Motor neuron (in vitro differentiated cells): Measurements from ENCODE around the gene KLHL18. TPM values are rescaled to one million over a fixed set of nuclear protein-coding genes. Genes with fewer than 3 reads are reported as not detected.
"Not testable (repeated sequence)": the region's sequence is repeated elsewhere in the genome, so short reads cannot be mapped to it uniquely, and the experiment has no call there.

Source experiments
- ATAC-seq, 8 experiments: fragments of 200-7000 bp; cut with Tn5 transposase; replicated peaks in 6 of 8; 2 replicates each; pipeline ENCODE4 v1.8.0; 2021; ENCODE audit warnings: mild to moderate bottlenecking in 8 of 8, moderate library complexity in 8 of 8
- H3K27ac ChIP-seq, 2 donors: fragments of 250-450 bp; sonication (Bioruptor Pico); 2 replicates each; pipeline ENCODE4 v1.9.0; 2021; ENCODE audit warnings: antibody characterized with exemption in 2 of 2, mild to moderate bottlenecking in 2 of 2, moderate library complexity in 1 of 2
- H3K4me1 ChIP-seq, 2 donors: fragments of 250-450 bp; sonication (Bioruptor Pico); replicated peaks in 1 of 2; 2 replicates each; pipeline ENCODE4 v1.6.1; 2021; ENCODE audit warnings: antibody characterized with exemption in 2 of 2, mild to moderate bottlenecking in 2 of 2, moderate library complexity in 1 of 2
- H3K4me3 ChIP-seq, 5 donors: fragments of 250-450 bp; sonication (Bioruptor Pico); 2 replicates each; pipeline ENCODE4 v1.9.0; 2021; ENCODE audit warnings: antibody characterized with exemption in 5 of 5, mild to moderate bottlenecking in 5 of 5, moderate library complexity in 4 of 5
- WGBS, 10 experiments: fragments of 450-650 bp; shearing (Covaris generic); methylation state at CpG; one replicate each; pipeline ENCODE4 v1.0.0; 2022; 5-methylcytosine and 5-hydroxymethylcytosine counted together
- in situ Hi-C, 9 experiments: fragments of 400-800 bp; cut with MboI; loops; one replicate each; pipeline ENCODE4 v1.15.0; 2021; ENCODE audit warnings: low sequenced_read_pairs in 9 of 9, low pct_unique_long_range_greater_than_20kb in 2 of 9; ENCODE audit not compliant: unreplicated experiment in 9 of 9
- total RNA-seq, 8 experiments: library from RNA; unstranded; fragments of 300-600 nt; gene quantifications; 2 replicates each; pipeline versions ENCODE4 v1.2.3 to v1.2.4, GENCODE V29; 2022

The KLHL18 gene
- total RNA-seq, 8 experiments from 2014 or later, result 13.9 to 30.7 (median 18.1) TPM

- no CpG with 5 or more reads among the region's 28 CpGs for WGBS, 10 experiments
- not testable (repeated sequence) for H3K27ac ChIP-seq, H3K4me1 ChIP-seq, H3K4me3 ChIP-seq, ATAC-seq
- in situ Hi-C loops, result loop anchor here in 1 of 9 experiments (25.0 kb wide), 1 partner anchor 597 kb away; the partner anchor contains the start of genes PRSS50 and TMIE
These were observed 26.5 kb downstream of the KLHL18 start for GRCh38 chr3:47309231-47309630.

GRCh38 chr3:47310391-47310790 lies 27.6 kb downstream of the KLHL18 start:
- Histone ChIP-seq H3K27ac (no peak overlapping the region), H3K4me3 (no peak overlapping the region), H3K4me1 (no peaks in the 10 kb centered on the region)
- ATAC-seq, result no peak
- WGBS, 10 experiments, result 89 to 100% (median 96%) methylated on average over 1 to 4 of the region's 4 CpGs
- in situ Hi-C loops, result loop anchor here in 1 of 9 experiments (25.0 kb wide), 1 partner anchor 598 kb away; the partner anchor contains the start of genes PRSS50 and TMIE

GRCh38 chr3:47313341-47314055 lies 30.8 kb downstream of the KLHL18 start:
- ATAC-seq, result no peak
- H3K27ac ChIP-seq, result no peak overlapping the region
- H3K4me1 ChIP-seq, result no peaks in the 10 kb centered on the region
- in situ Hi-C loops, result loop anchor here in 1 of 9 experiments (25.0 kb wide), 1 partner anchor 601 kb away; the partner anchor contains the start of genes PRSS50 and TMIE
- WGBS, 10 experiments, result 80 to 100% (median 100%) methylated on average over 1 of the region's 1 CpG; no CpG with 5 or more reads in 6 of the 10 experiments
- no peak overlapping the region for H3K4me3 ChIP-seq

DNA sequence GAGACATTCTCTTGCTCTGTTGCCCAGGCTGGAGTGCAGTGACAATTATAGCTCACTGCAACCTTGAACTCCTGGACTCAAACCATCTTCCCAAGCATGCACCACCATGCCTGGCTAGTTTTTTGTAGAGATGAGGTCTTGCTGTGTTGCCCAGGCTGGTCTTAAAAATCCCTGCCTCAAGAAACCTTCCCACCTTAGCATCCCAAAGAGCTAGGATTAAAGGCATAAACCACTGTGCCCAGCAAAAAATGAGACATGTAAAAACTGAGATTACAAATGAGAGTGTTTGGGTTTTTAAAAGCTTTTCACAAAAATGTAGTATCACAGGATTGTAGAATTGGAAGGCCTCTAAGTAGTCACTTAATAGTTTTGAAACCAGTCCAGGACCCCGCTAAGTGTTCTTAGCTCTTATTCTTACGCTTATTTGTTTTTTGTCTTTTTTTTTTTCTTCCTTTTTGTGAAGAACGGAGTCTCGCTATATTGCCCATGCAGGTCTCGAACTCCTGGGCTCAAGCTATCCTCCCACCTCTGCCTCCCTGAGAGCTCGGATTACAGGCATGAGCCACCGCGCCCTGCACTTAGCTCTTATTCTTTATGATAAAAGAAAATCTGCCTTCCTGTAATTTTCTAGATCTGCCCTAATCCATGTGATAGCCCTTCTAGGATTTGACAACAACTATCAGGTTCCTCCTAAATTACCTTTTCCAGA lies 31.5 kb downstream of the KLHL18 start:
- in situ Hi-C loops, result loop anchor here in 1 of 9 experiments (25.0 kb wide), 1 partner anchor 602 kb away; the partner anchor contains the start of genes PRSS50 and TMIE
- WGBS, 10 experiments, result 86 to 100% (median 96%) methylated on average over 1 to 8 of the region's 8 CpGs

DNA sequence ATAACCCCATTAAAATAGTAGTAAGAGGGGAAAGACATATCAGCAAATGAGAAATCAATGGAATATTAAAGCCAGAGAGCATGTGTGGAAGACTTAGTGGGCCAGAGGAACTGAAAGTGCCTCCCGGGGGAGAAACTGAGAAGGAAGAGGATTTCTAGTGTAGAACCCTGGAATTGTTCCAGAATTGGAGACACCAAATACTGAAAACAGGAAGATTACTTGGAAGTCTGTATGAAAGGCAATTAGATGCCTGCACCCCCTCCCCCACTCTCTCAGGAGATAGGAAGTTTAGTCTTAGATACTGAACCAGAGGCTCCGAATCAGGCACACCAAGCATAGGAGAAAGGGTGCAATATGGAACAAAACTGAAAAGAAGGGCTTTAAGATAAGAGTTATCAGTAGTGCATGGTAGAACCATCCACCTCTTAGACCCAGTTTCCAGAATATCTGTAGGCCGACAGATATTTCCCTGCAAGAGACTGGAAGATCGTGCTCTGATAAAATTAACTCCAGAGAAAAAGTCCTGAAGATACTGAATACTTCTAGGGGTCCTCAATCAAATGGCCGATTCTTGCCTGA lies 32.4 kb downstream of the KLHL18 start:
- Histone ChIP-seq H3K4me3 (no peak overlapping the region), H3K27ac (no peak overlapping the region), H3K4me1 (no peaks in the 10 kb centered on the region)
- 77 to 92% (median 86%) methylated on average over 2 to 5 of the region's 5 CpGs; no CpG with 5 or more reads in 1 of the 10 experiments for WGBS, 10 experiments
- no peak for ATAC-seq
- in situ Hi-C loops, result loop anchor here in 1 of 9 experiments (25.0 kb wide), 1 partner anchor 603 kb away; the partner anchor contains the start of genes PRSS50 and TMIE

More for the DNA sequence above, 31.5 kb downstream of the KLHL18 start:
- Histone ChIP-seq H3K27ac (no peak overlapping the region), H3K4me3 (no peak overlapping the region), H3K4me1 (no peaks in the 10 kb centered on the region)
- ATAC-seq, result no peak

GRCh38 chr3:47316151-47316550 lies 33.4 kb downstream of the KLHL18 start:
- in situ Hi-C loops, result loop anchor here in 1 of 9 experiments (25.0 kb wide), 1 partner anchor 604 kb away; the partner anchor contains the start of genes PRSS50 and TMIE
- not testable (repeated sequence) for H3K4me3 ChIP-seq, H3K4me1 ChIP-seq, H3K27ac ChIP-seq, ATAC-seq
- 100% methylated on average over 1 of the region's 1 CpG; no CpG with 5 or more reads in 8 of the 10 experiments for WGBS, 10 experiments

GRCh38 chr3:47318916-47319315 lies 36.2 kb downstream of the KLHL18 start:
- H3K27ac ChIP-seq, result no peak overlapping the region
- no peaks in the 10 kb centered on the region for H3K4me1 ChIP-seq
- in situ Hi-C loops, result loop anchor here in 1 of 9 experiments (25.0 kb wide), 1 partner anchor 607 kb away; the partner anchor contains the start of genes PRSS50 and TMIE
- peak in 3 of 8 experiments; percentile 65 to 73 (median 68) for ATAC-seq
- H3K4me3 ChIP-seq, result no peak overlapping the region
- WGBS, 10 experiments, result 80 to 100% methylated on average over 1 of the region's 1 CpG; no CpG with 5 or more reads in 8 of the 10 experiments

GRCh38 chr3:47319956-47320355 lies 37.2 kb downstream of the KLHL18 start:
- no peak overlapping the region for H3K27ac ChIP-seq
- no peaks in the 10 kb centered on the region for H3K4me1 ChIP-seq
- in situ Hi-C loops, result loop anchor here in 1 of 9 experiments (25.0 kb wide), 1 partner anchor 608 kb away; the partner anchor contains the start of genes PRSS50 and TMIE
- no peak overlapping the region for H3K4me3 ChIP-seq
- no peak for ATAC-seq
- WGBS, 10 experiments, result 36 to 56% (median 50%) methylated on average over 2 of the region's 2 CpGs; no CpG with 5 or more reads in 2 of the 10 experiments

GRCh38 chr3:47323431-47324277 lies 40.9 kb downstream of the KLHL18 start:
- Histone ChIP-seq H3K27ac (no peak overlapping the region), H3K4me3 (no peak overlapping the region), H3K4me1 (no peaks in the 10 kb centered on the region)
- peak in 5 of 8 experiments; percentile 6 to 84 (median 69) for ATAC-seq
- 40 to 100% (median 89%) methylated on average over 1 to 7 of the region's 8 CpGs for WGBS, 10 experiments
- in situ Hi-C loops, result loop anchor here in 1 of 9 experiments (25.0 kb wide), 1 partner anchor 611 kb away; the partner anchor contains the start of genes PRSS50 and TMIE

DNA sequence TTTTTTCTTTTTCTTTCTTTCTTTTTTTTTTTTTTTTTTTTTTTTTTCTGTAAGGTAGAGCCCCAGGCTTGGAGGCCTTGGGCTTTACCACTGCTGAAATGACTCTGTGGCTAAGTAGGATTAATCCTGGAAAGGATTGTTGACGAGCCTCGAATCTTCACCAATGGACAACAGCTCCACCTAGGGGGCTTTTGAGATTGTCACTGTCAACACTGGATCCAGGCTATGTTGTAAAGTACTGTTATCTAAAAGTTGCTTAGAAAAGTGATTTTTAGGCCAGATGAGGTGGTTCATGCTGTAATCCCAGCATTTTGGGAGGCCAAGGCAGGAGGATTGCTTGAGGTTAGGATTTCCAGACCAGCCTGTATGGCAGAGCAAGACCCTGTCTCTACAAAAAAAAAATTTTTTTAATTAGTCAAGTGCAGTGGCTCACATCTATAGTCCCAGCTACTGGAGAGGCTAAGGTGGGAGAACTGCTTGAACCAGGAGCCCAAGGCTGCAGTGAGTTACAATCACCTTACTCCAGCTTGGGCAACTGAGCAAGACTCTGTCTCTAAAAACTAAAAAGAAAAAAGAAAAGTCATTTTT lies 41.6 kb downstream of the KLHL18 start:
- 0 to 29% (median 4%) methylated on average over 1 to 2 of the region's 2 CpGs; no CpG with 5 or more reads in 3 of the 10 experiments for WGBS, 10 experiments
- H3K4me1 ChIP-seq, result no peaks in the 10 kb centered on the region
- peak; percentile 84 to 98 (median 95) for ATAC-seq
- in situ Hi-C loops, result loop anchor here in 1 of 9 experiments (25.0 kb wide), 1 partner anchor 612 kb away; the partner anchor contains the start of genes PRSS50 and TMIE
- H3K4me3 ChIP-seq, result no peak overlapping the region
- no peak overlapping the region for H3K27ac ChIP-seq

DNA sequence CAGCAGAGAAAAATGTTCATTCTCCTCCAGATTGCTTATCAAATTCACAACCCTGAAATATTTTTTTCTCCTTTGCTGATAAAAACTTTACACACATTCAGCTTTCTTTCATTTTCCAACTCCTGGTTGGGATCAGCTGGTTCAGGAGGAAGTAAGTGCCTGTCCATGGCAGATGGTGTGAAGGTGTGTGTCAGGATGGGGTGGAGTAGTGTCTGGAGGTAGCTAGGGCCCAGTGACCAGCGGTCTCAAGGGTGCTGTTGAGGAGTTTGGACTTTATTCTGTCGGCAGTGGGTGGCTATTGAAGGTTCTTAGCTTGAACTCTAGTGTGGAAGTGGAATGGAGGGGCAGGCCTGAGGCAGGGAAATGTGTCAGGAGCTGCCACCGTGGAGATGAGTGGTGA lies 51.2 kb downstream of the KLHL18 start:
- Histone ChIP-seq H3K27ac (no peak overlapping the region), H3K4me3 (no peak overlapping the region), H3K4me1 (no peaks in the 10 kb centered on the region)
- WGBS, 10 experiments, result 0 to 80% (median 70%) methylated on average over 1 to 3 of the region's 3 CpGs; no CpG with 5 or more reads in 5 of the 10 experiments
- ATAC-seq, result no peak
- in situ Hi-C loops, result no loop called here
